H1 (cell line): Measurements from ENCODE around the gene ADCY2.

Experiments used
- EZH2 ChIP-seq: fragments of 200-600 bp; sonication (generic); IDR thresholded peaks from 2 replicates; pipeline ENCODE4 v1.7.1; 2012; ENCODE audit warnings: low read depth, mild to moderate bottlenecking, moderate library complexity, low read length, inconsistent platforms; ENCODE audit not compliant: severe bottlenecking
- GABPA ChIP-seq: IDR thresholded peaks from 2 replicates; pipeline ENCODE4 v1.6.1; 2011; ENCODE audit warnings: mild to moderate bottlenecking, low read length, moderate library complexity, borderline replicate concordance; ENCODE audit not compliant: insufficient read depth
- POLR2A ChIP-seq, 2 experiments: IDR thresholded peaks; 1 replicate in 1 of 2; 2 replicates in 1 of 2; pipeline ENCODE4 v1.6.1; 2011; ENCODE audit warnings: low read depth in 2 of 2, low read length in 2 of 2, mild to moderate bottlenecking in 2 of 2; ENCODE audit errors: control extremely low read depth in 1 of 2
- RFX5 ChIP-seq: IDR thresholded peaks from 2 replicates; pipeline ENCODE4 v1.6.1; 2011; ENCODE audit warnings: low read depth, low read length, improper control_type of control experiment, borderline replicate concordance
- SIN3A ChIP-seq, 2 experiments: IDR thresholded peaks in 1 of 2; conservative IDR thresholded peaks in 1 of 2; 2 replicates each; pipeline ENCODE4 v1.6.1; 2011 to 2012; ENCODE audit warnings: low read length in 2 of 2, improper control_type of control experiment in 1 of 2, low read depth in 1 of 2, mild to moderate bottlenecking in 1 of 2
- TF ChIP-seq, protein P1 (sequence below), 3 experiments: IDR thresholded peaks; 1 replicate in 2 of 3; 2 replicates in 1 of 3; pipeline versions ENCODE4 v1.5.1 to v1.6.1; 2011; ENCODE audit warnings: low read length in 3 of 3, mild to moderate bottlenecking in 3 of 3, inconsistent platforms in 2 of 3, low read depth in 1 of 3, moderate library complexity in 1 of 3; ENCODE audit not compliant: insufficient read depth in 1 of 3; ENCODE audit errors: control extremely low read depth in 1 of 3
- TF ChIP-seq, protein P2 (sequence below): IDR thresholded peaks from 2 replicates; pipeline ENCODE4 v1.6.1; 2011; ENCODE audit warnings: low read depth, mild to moderate bottlenecking, low read length; ENCODE audit not compliant: insufficient read depth

DNA sequence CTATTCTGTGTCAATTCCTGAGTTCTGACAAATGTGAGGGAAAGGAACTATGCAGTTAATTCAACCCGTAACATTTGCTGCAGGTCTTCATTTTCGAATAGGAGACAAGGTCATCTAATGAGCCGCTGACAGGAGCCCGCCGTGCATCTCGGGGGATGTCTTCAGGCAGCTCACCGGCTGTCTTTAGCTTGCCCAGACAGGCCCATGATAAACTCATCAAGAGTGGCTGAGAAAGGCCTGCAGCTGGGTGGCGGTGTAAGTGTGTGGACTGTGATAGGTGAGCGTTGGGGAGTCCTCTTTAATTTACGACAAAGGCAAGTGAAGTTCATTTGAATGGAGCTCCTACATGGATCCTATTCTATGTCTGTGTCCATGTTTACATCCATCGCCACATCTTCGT, 190.5 kb downstream of the ADCY2 start:
- TF ChIP-seq, protein P1, sequence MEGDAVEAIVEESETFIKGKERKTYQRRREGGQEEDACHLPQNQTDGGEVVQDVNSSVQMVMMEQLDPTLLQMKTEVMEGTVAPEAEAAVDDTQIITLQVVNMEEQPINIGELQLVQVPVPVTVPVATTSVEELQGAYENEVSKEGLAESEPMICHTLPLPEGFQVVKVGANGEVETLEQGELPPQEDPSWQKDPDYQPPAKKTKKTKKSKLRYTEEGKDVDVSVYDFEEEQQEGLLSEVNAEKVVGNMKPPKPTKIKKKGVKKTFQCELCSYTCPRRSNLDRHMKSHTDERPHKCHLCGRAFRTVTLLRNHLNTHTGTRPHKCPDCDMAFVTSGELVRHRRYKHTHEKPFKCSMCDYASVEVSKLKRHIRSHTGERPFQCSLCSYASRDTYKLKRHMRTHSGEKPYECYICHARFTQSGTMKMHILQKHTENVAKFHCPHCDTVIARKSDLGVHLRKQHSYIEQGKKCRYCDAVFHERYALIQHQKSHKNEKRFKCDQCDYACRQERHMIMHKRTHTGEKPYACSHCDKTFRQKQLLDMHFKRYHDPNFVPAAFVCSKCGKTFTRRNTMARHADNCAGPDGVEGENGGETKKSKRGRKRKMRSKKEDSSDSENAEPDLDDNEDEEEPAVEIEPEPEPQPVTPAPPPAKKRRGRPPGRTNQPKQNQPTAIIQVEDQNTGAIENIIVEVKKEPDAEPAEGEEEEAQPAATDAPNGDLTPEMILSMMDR (IDR thresholded peaks at IDR 0.05; ENCODE audit: control extremely low read depth in 1 of 3, insufficient read depth in 1 of 3, low read depth in 1 of 3, low read length in 3 of 3), result no peak
- TF ChIP-seq RFX5 (no peak), EZH2 (no peak), GABPA (no peak), SIN3A (conservative IDR thresholded peaks at IDR 0.05 in 1 of 2, IDR thresholded peaks at IDR 0.05 in 1 of 2; ENCODE audit: low read depth in 1 of 2, low read length in 2 of 2) (no peak), POLR2A (IDR thresholded peaks at IDR 0.05; ENCODE audit: control extremely low read depth in 1 of 2, low read depth in 2 of 2, low read length in 2 of 2) (no peak)
- TF ChIP-seq, protein P2, sequence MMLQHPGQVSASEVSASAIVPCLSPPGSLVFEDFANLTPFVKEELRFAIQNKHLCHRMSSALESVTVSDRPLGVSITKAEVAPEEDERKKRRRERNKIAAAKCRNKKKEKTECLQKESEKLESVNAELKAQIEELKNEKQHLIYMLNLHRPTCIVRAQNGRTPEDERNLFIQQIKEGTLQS, result no peak
